Keratinocyte (primary cell): ENCODE results near the gene KCNMA1. TPM values are rescaled to one million over a fixed set of nuclear protein-coding genes. Genes with fewer than 3 reads are reported as not detected.

Experiments
- DNase-seq: peaks from one replicate; pipeline ENCODE4 v3.0.0-alpha.2; 2011; ENCODE audit warnings: low read depth, missing footprints, low spot score
- FAIRE-seq: peaks from 2 replicates; lab custom pipeline; 2011; peaks lifted over from hg19 to GRCh38; lab: Jason Lieb, UNC
- H2AFZ ChIP-seq: 2 replicates; pipeline ENCODE4 v1.6.0; 2012; ENCODE audit warnings: low read length, control low read depth, inconsistent platforms; ENCODE audit not compliant: control insufficient read depth
- H3K27ac ChIP-seq: 2 replicates; pipeline ENCODE4 v1.5.1; 2011; ENCODE audit warnings: low read length; ENCODE audit not compliant: control insufficient read depth, insufficient read depth
- H3K27me3 ChIP-seq: 3 replicates; pipeline ENCODE4 v1.6.0; 2011; ENCODE audit warnings: low read length; ENCODE audit not compliant: control insufficient read depth, insufficient read depth; ENCODE audit errors: extremely low read depth
- H3K36me3 ChIP-seq, 2 experiments: 2 replicates in 1 of 2; 3 replicates in 1 of 2; pipeline ENCODE4 v1.5.1; 2011; ENCODE audit warnings: low read length in 2 of 2, mild to moderate bottlenecking in 1 of 2; ENCODE audit not compliant: control insufficient read depth in 2 of 2, insufficient read depth in 2 of 2; ENCODE audit errors: extremely low read depth in 1 of 2
- H3K4me1 ChIP-seq: 3 replicates; pipeline ENCODE4 v1.5.1; 2011; ENCODE audit warnings: low read length; ENCODE audit not compliant: control insufficient read depth, insufficient read depth; ENCODE audit errors: extremely low read depth
- H3K4me2 ChIP-seq: 3 replicates; pipeline ENCODE4 v1.6.0; 2011; ENCODE audit warnings: low read depth, low read length; ENCODE audit not compliant: control insufficient read depth, insufficient read depth; ENCODE audit errors: extremely low read depth
- H3K4me3 ChIP-seq, 3 experiments: fragments of 200-600 bp in 1 of 3; sonication (generic) in 1 of 3; 2 replicates in 2 of 3; 3 replicates in 1 of 3; pipeline ENCODE4 v1.5.1; 2011 to 2016; ENCODE audit warnings: low read length in 3 of 3, mild to moderate bottlenecking in 3 of 3, control low read depth in 2 of 3, inconsistent platforms in 1 of 3, low read depth in 1 of 3, mixed read lengths in 1 of 3, mixed run types in 1 of 3, moderate library complexity in 1 of 3; ENCODE audit not compliant: control insufficient read depth in 2 of 3, insufficient read depth in 2 of 3; ENCODE audit errors: extremely low read depth in 1 of 3
- H3K79me2 ChIP-seq: 2 replicates; pipeline ENCODE4 v1.6.0; 2012; ENCODE audit warnings: low read length; ENCODE audit not compliant: control insufficient read depth, insufficient read depth
- H3K9ac ChIP-seq: 3 replicates; pipeline ENCODE4 v1.6.0; 2011; ENCODE audit warnings: low read length; ENCODE audit not compliant: control insufficient read depth, insufficient read depth; ENCODE audit errors: extremely low read depth
- H3K9me1 ChIP-seq: 3 replicates; pipeline ENCODE4 v1.6.0; 2011; ENCODE audit warnings: low read length; ENCODE audit not compliant: control insufficient read depth, insufficient read depth; ENCODE audit errors: extremely low read depth
- H3K9me3 ChIP-seq: 2 replicates; pipeline ENCODE4 v1.5.1; 2012; ENCODE audit warnings: low read depth, low read length; ENCODE audit not compliant: control insufficient read depth
- H4K20me1 ChIP-seq: 3 replicates; pipeline ENCODE4 v1.6.0; 2011; ENCODE audit warnings: low read length; ENCODE audit not compliant: control insufficient read depth, insufficient read depth; ENCODE audit errors: extremely low read depth
- EZH2 ChIP-seq: IDR thresholded peaks from one replicate; pipeline ENCODE4 v1.6.1; 2012; ENCODE audit warnings: inconsistent platforms, mild to moderate bottlenecking, low read length, moderate library complexity
- dilution Hi-C: fragments of 300-500 bp; cut with MboI; formaldehyde crosslinking; loops from one replicate; pipeline ENCODE4 v1.7.0; 2020; ENCODE audit warnings: low sequenced_read_pairs; ENCODE audit not compliant: extremely low pct_ligation_motif_present
- polyA plus RNA-seq, 5 experiments: library from polyadenylated mRNA; depleted of rRNA in 3 of 5; stranded (reverse) in 3 of 5; stranded (forward) in 1 of 5; unstranded in 1 of 5; fragments of >200 nt; gene quantifications; 1 replicate in 1 of 5; 2 replicates in 3 of 5; 3 replicates in 1 of 5; pipeline versions ENCODE4 v1.2.1 to v1.2.3, GENCODE V29; 2011 to 2012; ENCODE audit warnings: missing spikeins in 2 of 5, low read depth in 1 of 5, low replicate concordance in 1 of 5
- TF ChIP-seq, protein P1 (sequence below), 3 experiments: IDR thresholded peaks in 1 of 3; conservative IDR thresholded peaks in 1 of 3; optimal IDR thresholded peaks in 1 of 3; 2 replicates in 2 of 3; 3 replicates in 1 of 3; pipeline versions ENCODE3 to v1.5.1; 2011; ENCODE audit warnings: low read length in 3 of 3, mild to moderate bottlenecking in 3 of 3, moderate library complexity in 2 of 3, control low read depth in 1 of 3, inconsistent platforms in 1 of 3; ENCODE audit not compliant: insufficient read depth in 2 of 3; ENCODE audit errors: extremely low read depth in 1 of 3

KCNMA1 gene
- polyA plus RNA-seq, 1 donor (not counting 4 experiments of a cell fraction or from before 2014, with no cell fraction given): 6.3 TPM

- H3K4me3 ChIP-seq: no peak overlapping the region
- dilution Hi-C loops: no loop called here
These were observed 277.6 kb downstream of the KCNMA1 start for GRCh38 chr10:77359950-77360520.

GRCh38 chr10:77359287-77359691 lies 278.3 kb downstream of the KCNMA1 start:
- no peaks in the 10 kb centered on the region for H3K36me3 ChIP-seq
- H4K20me1 ChIP-seq: no peaks in the 10 kb centered on the region
- H3K4me1 ChIP-seq: peaks cover 34% of the 10 kb centered on the region
- no peaks in the 10 kb centered on the region for H3K9me1 ChIP-seq
- no peak overlapping the region for H3K27ac ChIP-seq
- H3K4me2 ChIP-seq: no peak overlapping the region
- dilution Hi-C loops: no loop called here
- no peaks in the 10 kb centered on the region for H3K9me3 ChIP-seq
- no peak overlapping the region for H3K9ac ChIP-seq
- H2AFZ ChIP-seq: no peak overlapping the region
- TF ChIP-seq, protein P1, sequence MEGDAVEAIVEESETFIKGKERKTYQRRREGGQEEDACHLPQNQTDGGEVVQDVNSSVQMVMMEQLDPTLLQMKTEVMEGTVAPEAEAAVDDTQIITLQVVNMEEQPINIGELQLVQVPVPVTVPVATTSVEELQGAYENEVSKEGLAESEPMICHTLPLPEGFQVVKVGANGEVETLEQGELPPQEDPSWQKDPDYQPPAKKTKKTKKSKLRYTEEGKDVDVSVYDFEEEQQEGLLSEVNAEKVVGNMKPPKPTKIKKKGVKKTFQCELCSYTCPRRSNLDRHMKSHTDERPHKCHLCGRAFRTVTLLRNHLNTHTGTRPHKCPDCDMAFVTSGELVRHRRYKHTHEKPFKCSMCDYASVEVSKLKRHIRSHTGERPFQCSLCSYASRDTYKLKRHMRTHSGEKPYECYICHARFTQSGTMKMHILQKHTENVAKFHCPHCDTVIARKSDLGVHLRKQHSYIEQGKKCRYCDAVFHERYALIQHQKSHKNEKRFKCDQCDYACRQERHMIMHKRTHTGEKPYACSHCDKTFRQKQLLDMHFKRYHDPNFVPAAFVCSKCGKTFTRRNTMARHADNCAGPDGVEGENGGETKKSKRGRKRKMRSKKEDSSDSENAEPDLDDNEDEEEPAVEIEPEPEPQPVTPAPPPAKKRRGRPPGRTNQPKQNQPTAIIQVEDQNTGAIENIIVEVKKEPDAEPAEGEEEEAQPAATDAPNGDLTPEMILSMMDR (optimal IDR thresholded peaks at IDR 0.05 in 1 of 3, IDR thresholded peaks at IDR 0.05 in 1 of 3, conservative IDR thresholded peaks at IDR 0.05 in 1 of 3; ENCODE audit: extremely low read depth in 1 of 3, insufficient read depth in 2 of 3, low read length in 3 of 3): no peak
- no peak for TF ChIP-seq EZH2
- H3K79me2 ChIP-seq: no peaks in the 10 kb centered on the region
- FAIRE-seq: no peak
- H3K4me3 ChIP-seq: no peak overlapping the region
- no peak for DNase-seq
- no peaks in the 10 kb centered on the region for H3K27me3 ChIP-seq

More at GRCh38 chr10:77359950-77360520, 277.6 kb downstream of the KCNMA1 start:
- no peak for FAIRE-seq
- H3K27me3 ChIP-seq: no peaks in the 10 kb centered on the region
- H3K9ac ChIP-seq: no peak overlapping the region
- H4K20me1 ChIP-seq: no peaks in the 10 kb centered on the region
- H3K9me1 ChIP-seq: no peaks in the 10 kb centered on the region
- H3K4me2 ChIP-seq: no peak overlapping the region
- no peak overlapping the region for H2AFZ ChIP-seq
- H3K27ac ChIP-seq: no peak overlapping the region
- no peak for TF ChIP-seq EZH2
- TF ChIP-seq, protein P1 (optimal IDR thresholded peaks at IDR 0.05 in 1 of 3, IDR thresholded peaks at IDR 0.05 in 1 of 3, conservative IDR thresholded peaks at IDR 0.05 in 1 of 3; ENCODE audit: extremely low read depth in 1 of 3, insufficient read depth in 2 of 3, low read length in 3 of 3): no peak
- H3K79me2 ChIP-seq: no peaks in the 10 kb centered on the region
- DNase-seq: no peak
- H3K36me3 ChIP-seq: no peaks in the 10 kb centered on the region
- peaks cover 34% of the 10 kb centered on the region for H3K4me1 ChIP-seq
- H3K9me3 ChIP-seq: no peaks in the 10 kb centered on the region
